DND-41 (cell line): Measurements from ENCODE around the gene MAIP1.

ENCODE experiments used
- CTCF ChIP-seq: IDR thresholded peaks from 2 replicates; pipeline ENCODE4 v1.5.1; 2012; ENCODE audit warnings: borderline replicate concordance, low read length, moderate library complexity, mild to moderate bottlenecking; ENCODE audit not compliant: poor library complexity, severe bottlenecking; ENCODE audit errors: extremely low read depth
- EZH2 ChIP-seq: IDR thresholded peaks from 3 replicates; pipeline ENCODE4 v1.6.1; 2012; ENCODE audit warnings: borderline replicate concordance, low read depth, mild to moderate bottlenecking, moderate library complexity, low read length, inconsistent platforms; ENCODE audit not compliant: severe bottlenecking

DNA sequence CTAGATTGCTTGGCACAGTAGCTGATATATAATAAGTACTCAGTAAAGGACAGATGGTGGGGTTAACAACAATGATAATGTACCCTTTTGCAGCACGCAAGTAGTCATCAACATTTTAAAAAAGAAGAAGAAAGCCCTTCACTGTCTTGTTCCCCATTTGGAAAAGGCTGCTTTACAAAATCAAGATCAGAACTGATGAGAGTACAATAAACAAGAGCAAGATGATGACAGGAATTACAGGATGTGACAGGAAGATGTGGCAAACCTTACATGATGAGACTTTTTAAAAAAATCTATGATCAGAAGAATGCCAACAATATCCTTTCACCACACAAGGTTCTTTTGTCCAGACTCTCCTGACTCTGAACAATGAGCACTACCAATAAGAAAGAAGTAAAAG, 9.2 kb upstream of the MAIP1 start:
- TF ChIP-seq CTCF, result no peak
- TF ChIP-seq EZH2, result no peak
